Transverse colon (tissue), 4 donors: Measurements from ENCODE around the gene FAM114A1. TPM values are rescaled to one million over a fixed set of nuclear protein-coding genes. Genes with fewer than 3 reads are reported as not detected.

ENCODE experiments used
- DNase-seq: peaks from one replicate; pipeline ENCODE4 v3.0.0-alpha.2; 2019
- H3K27ac ChIP-seq, 4 donors: fragments of 200-600 bp; sonication (generic); 2 replicates each; pipeline ENCODE4 v1.5.1; 2016 to 2018; ENCODE audit warnings: inconsistent platforms in 4 of 4
- H3K27me3 ChIP-seq: fragments of 200-600 bp; sonication (generic); 2 replicates; pipeline ENCODE4 v1.5.1; 2017; ENCODE audit warnings: inconsistent platforms
- H3K36me3 ChIP-seq, 4 donors: fragments of 200-600 bp; sonication (generic); 2 replicates each; pipeline ENCODE4 v1.5.1; 2017 to 2019; ENCODE audit warnings: inconsistent platforms in 4 of 4
- H3K4me1 ChIP-seq, 4 donors: fragments of 200-600 bp; sonication (generic); 2 replicates each; pipeline ENCODE4 v1.5.1; 2017 to 2020; ENCODE audit warnings: inconsistent platforms in 4 of 4
- H3K4me3 ChIP-seq, 4 donors: fragments of 200-600 bp; sonication (generic); 1 replicate in 1 of 4; 2 replicates in 3 of 4; pipeline versions ENCODE4 v1.5.1 to v1.6.1; 2017 to 2019; ENCODE audit warnings: inconsistent platforms in 4 of 4
- H3K9me3 ChIP-seq, 2 donors: fragments of 200-600 bp; sonication (generic); 2 replicates each; pipeline ENCODE4 v1.5.1; 2017 to 2019; ENCODE audit warnings: inconsistent platforms in 2 of 2
- EP300 ChIP-seq: sonication (generic); formaldehyde crosslinking; IDR thresholded peaks from one replicate; pipeline ENCODE4 v1.6.1; 2017; ENCODE audit warnings: antibody characterized with exemption, low read depth
- POLR2A ChIP-seq: fragments of 450-650 bp; IDR thresholded peaks from one replicate; pipeline ENCODE4 v1.6.1; 2016; ENCODE audit warnings: antibody characterized with exemption, mild to moderate bottlenecking, moderate library complexity
- POLR2AphosphoS5 ChIP-seq, 3 donors: sonication (generic); formaldehyde crosslinking; IDR thresholded peaks; one replicate each; pipeline ENCODE4 v1.6.1; 2016; ENCODE audit warnings: antibody characterized with exemption in 3 of 3
- WGBS, 2 donors: methylation state at CpG; one replicate each; pipeline ENCODE4 v1.1.5; 2018; ENCODE audit warnings: low coverage in 1 of 2; 5-methylcytosine and 5-hydroxymethylcytosine counted together
- in situ Hi-C, 4 donors: fragments of 200-750 bp; cut with MboI; loops; one replicate each; pipeline versions ENCODE4 v1.15.0 to v1.15.1; 2017; ENCODE audit warnings: low sequenced_read_pairs in 3 of 4, low pct_ligation_motif_present in 1 of 4, low pct_unique_long_range_greater_than_20kb in 1 of 4
- intact Hi-C: fragments of 100-400 bp; cut with DNase I; formaldehyde crosslinking; loops from one replicate; pipeline ENCODE4 v1.15.1; 2023; ENCODE audit warnings: low total_unique reads
- total RNA-seq, 4 donors: library from RNA; depleted of rRNA; stranded (reverse); fragments of >200 nt; gene quantifications; one replicate each; pipeline ENCODE4 v1.1.0, GENCODE V29; 2016
- TF ChIP-seq, protein P1 (sequence below), 5 experiments: fragments of 200-600 bp in 3 of 5; fragments of 450-650 bp in 2 of 5; sonication (generic) in 3 of 5; IDR thresholded peaks; 1 replicate in 2 of 5; 2 replicates in 3 of 5; pipeline ENCODE4 v1.5.1; 2016 to 2017; ENCODE audit warnings: antibody characterized with exemption in 5 of 5, inconsistent platforms in 3 of 5, mild to moderate bottlenecking in 2 of 5, moderate library complexity in 1 of 5

FAM114A1 gene
- total RNA-seq, 4 donors from 2014 or later: 52.4 to 121 (median 115) TPM

DNA sequence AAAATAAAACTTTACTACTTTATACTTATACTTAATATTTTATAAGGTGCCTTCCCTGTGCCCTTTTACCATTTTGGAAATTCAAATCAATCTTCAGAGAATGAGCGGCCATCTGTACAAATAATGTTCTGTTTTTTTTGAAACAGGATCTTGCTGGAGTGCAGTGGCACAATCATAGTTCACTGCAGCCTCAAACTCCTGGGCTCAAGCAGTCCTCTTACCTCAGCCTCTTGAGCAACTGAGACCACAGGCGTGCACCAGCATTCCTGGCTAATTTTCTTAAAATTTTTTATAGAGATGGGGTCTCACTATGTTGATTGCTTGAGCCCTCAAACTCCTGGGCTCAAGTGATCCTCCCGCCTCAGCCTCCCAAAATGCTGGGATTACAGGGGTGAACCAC is 53.5 kb downstream of the FAM114A1 start:
- Histone ChIP-seq H3K27ac (peak overlapping the region in 2 of 4 donors; percentile 16 to 51), H3K9me3 (no peaks in the 10 kb centered on the region), H3K36me3 (peaks cover 0 to 21% (median 4%) of the 10 kb centered on the region in 4 donors), H3K4me3 (no peak overlapping the region), H3K27me3 (no peaks in the 10 kb centered on the region), H3K4me1 (peaks cover 3 to 13% (median 7%) of the 10 kb centered on the region in 4 donors)
- intact Hi-C loops: no loop called here
- no peak for TF ChIP-seq POLR2AphosphoS5 (IDR thresholded peaks at IDR 0.05)
- no peak for TF ChIP-seq EP300
- no peak for TF ChIP-seq POLR2A
- TF ChIP-seq, protein P1, sequence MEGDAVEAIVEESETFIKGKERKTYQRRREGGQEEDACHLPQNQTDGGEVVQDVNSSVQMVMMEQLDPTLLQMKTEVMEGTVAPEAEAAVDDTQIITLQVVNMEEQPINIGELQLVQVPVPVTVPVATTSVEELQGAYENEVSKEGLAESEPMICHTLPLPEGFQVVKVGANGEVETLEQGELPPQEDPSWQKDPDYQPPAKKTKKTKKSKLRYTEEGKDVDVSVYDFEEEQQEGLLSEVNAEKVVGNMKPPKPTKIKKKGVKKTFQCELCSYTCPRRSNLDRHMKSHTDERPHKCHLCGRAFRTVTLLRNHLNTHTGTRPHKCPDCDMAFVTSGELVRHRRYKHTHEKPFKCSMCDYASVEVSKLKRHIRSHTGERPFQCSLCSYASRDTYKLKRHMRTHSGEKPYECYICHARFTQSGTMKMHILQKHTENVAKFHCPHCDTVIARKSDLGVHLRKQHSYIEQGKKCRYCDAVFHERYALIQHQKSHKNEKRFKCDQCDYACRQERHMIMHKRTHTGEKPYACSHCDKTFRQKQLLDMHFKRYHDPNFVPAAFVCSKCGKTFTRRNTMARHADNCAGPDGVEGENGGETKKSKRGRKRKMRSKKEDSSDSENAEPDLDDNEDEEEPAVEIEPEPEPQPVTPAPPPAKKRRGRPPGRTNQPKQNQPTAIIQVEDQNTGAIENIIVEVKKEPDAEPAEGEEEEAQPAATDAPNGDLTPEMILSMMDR (IDR thresholded peaks at IDR 0.05): no peak
- DNase-seq: no peak
- in situ Hi-C loops: no loop called here
- 89 to 100% methylated on average over 1 to 3 of the region's 3 CpGs for WGBS, 2 donors

DNA sequence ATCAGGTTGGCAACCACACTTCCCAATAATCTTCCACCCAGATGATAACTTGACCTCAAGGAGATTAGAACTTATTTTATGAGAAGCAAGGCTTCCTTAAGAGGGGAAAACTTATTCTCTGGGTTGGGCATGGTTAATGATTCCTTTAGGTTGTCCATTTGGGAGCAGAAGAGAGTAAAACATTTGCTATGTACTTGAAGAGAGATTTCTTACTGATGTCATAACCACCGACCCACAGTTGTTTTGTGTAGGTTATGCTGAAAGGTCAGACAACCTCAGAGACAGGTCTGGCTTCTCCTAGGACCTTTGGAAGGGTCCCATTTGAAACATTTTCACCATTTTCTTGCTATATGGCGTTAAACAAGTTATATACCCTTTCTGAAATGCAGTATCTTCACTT is 56.1 kb downstream of the FAM114A1 start:
- peaks cover 4 to 14% (median 8%) of the 10 kb centered on the region in 4 donors for H3K4me1 ChIP-seq
- intact Hi-C loops (no loop called here), in situ Hi-C loops (no loop called here)
- peak overlapping the region; percentile 50 to 73 (median 63) for H3K27ac ChIP-seq
- H3K36me3 ChIP-seq: peaks cover 0 to 17% (median 3%) of the 10 kb centered on the region in 4 donors
- no peak for DNase-seq
- TF ChIP-seq, protein P1 (IDR thresholded peaks at IDR 0.05): no peak
- no peak for TF ChIP-seq POLR2AphosphoS5 (IDR thresholded peaks at IDR 0.05)
- H3K27me3 ChIP-seq: no peaks in the 10 kb centered on the region
- H3K4me3 ChIP-seq: no peak overlapping the region
- H3K9me3 ChIP-seq: no peaks in the 10 kb centered on the region
- WGBS, 2 donors: 46 to 50% methylated on average over 2 of the region's 2 CpGs

DNA sequence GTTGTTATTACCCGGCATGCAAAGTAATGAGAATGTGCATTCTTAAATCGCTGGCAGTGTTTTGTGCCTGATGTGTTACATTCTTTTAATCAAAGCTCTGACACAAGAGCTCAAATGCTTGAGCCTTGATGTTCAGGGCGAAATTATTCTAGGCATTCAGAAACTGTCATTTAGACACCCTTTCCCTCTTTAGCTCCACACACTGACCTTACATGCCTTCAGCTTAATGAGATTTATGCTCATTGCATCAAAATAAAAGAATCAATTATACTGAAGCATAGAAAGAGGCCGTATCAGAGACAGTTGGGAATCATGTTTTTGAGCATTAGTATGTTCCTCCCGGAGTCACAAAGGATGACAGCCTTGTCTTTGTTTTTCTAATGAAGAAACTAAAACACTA is 56.7 kb downstream of the FAM114A1 start:
- no peaks in the 10 kb centered on the region for H3K9me3 ChIP-seq
- H3K4me3 ChIP-seq: no peak overlapping the region
- H3K27ac ChIP-seq: peak overlapping the region; percentile 21 to 73 (median 63)
- intact Hi-C loops (no loop called here), in situ Hi-C loops (no loop called here)
- TF ChIP-seq, protein P1 (IDR thresholded peaks at IDR 0.05): no peak
- TF ChIP-seq EP300 (no peak), POLR2AphosphoS5 (IDR thresholded peaks at IDR 0.05) (no peak), POLR2A (no peak)
- DNase-seq: no peak
- no peaks in the 10 kb centered on the region for H3K27me3 ChIP-seq
- H3K36me3 ChIP-seq: peaks cover 0 to 14% (median 6%) of the 10 kb centered on the region in 4 donors
- peaks cover 4 to 15% (median 8%) of the 10 kb centered on the region in 4 donors for H3K4me1 ChIP-seq
- WGBS, 2 donors: 72 to 76% methylated on average over 4 to 5 of the region's 5 CpGs

- no peak overlapping the region for H3K4me3 ChIP-seq
- H3K27me3 ChIP-seq: no peaks in the 10 kb centered on the region
- WGBS, 2 donors: 35 to 54% methylated on average over 2 to 3 of the region's 3 CpGs
- peaks cover 0 to 10% (median 6%) of the 10 kb centered on the region in 4 donors for H3K36me3 ChIP-seq
- intact Hi-C loops: no loop called here
- TF ChIP-seq POLR2A: no peak
- TF ChIP-seq, protein P1 (IDR thresholded peaks at IDR 0.05): no peak
- TF ChIP-seq POLR2AphosphoS5 (IDR thresholded peaks at IDR 0.05): no peak
- no peak for TF ChIP-seq EP300
- in situ Hi-C loops: no loop called here
- no peak for DNase-seq
- peak overlapping the region; percentile 53 to 73 (median 63) for H3K27ac ChIP-seq
- no peaks in the 10 kb centered on the region for H3K9me3 ChIP-seq
- peaks cover 4 to 20% (median 8%) of the 10 kb centered on the region in 4 donors for H3K4me1 ChIP-seq
Measured at GRCh38 chr4:38925492-38926413, 58.1 kb downstream of the FAM114A1 start.
